Activated CD8-positive, alpha-beta T cell treated with anti-CD3 and anti-CD28 coated beads, Interleukin-2, amount 10 ng/mL, durations not matched to agents 7 days and 5 days (primary cell): ENCODE results near the gene CRK. TPM values are rescaled to one million over a fixed set of nuclear protein-coding genes. Genes with fewer than 3 reads are reported as not detected.

Experiments
- total RNA-seq, 2 experiments: library from RNA; stranded (reverse); gene quantifications; one replicate each; pipeline ENCODE4 v1.2.3, GENCODE V29; 2021

Gene CRK
- total RNA-seq, 2 experiments from 2014 or later: 15.7 to 17.7 TPM

Other genes starting within 250 kb of the CRK start
- gene BHLHA9, start 185.8 kb downstream of the CRK start, total RNA-seq: not detected
- gene TRARG1, start 176.6 kb downstream of the CRK start, total RNA-seq: 1 to 10 TPM in 1 of 2 experiments, under 1 TPM in 1; 0.78 to 1.3 TPM
- gene YWHAE, start 56.0 kb downstream of the CRK start, total RNA-seq: 100 to 1,000 TPM; 393 to 414 TPM
- gene MYO1C, start 36.5 kb upstream of the CRK start, total RNA-seq: 10 to 100 TPM; 18.5 to 21.8 TPM
- gene INPP5K, start 60.4 kb upstream of the CRK start, total RNA-seq: 10 to 100 TPM; 37.6 to 39.6 TPM
- gene PITPNA, start 106.6 kb upstream of the CRK start, total RNA-seq: 10 to 100 TPM; 44.6 to 47.3 TPM
- under 1 TPM; 0.55 to 0.68 TPM for gene SLC43A2, start 172.6 kb upstream of the CRK start, total RNA-seq
- 1 to 10 TPM; 4.5 to 5.3 TPM for gene SCARF1, start 189.5 kb upstream of the CRK start, total RNA-seq
- 1 to 10 TPM; 6.2 to 6.5 TPM for gene RILP, start 193.6 kb upstream of the CRK start, total RNA-seq
- 100 to 1,000 TPM; 309 to 321 TPM for gene PRPF8, start 228.6 kb upstream of the CRK start, total RNA-seq